ENCODE data around the gene KRT13.
"Not testable (repeated sequence)": the region's sequence is repeated elsewhere in the genome, so short reads cannot be mapped to it uniquely, and the experiment has no call there.

The KRT13 gene

DNA sequence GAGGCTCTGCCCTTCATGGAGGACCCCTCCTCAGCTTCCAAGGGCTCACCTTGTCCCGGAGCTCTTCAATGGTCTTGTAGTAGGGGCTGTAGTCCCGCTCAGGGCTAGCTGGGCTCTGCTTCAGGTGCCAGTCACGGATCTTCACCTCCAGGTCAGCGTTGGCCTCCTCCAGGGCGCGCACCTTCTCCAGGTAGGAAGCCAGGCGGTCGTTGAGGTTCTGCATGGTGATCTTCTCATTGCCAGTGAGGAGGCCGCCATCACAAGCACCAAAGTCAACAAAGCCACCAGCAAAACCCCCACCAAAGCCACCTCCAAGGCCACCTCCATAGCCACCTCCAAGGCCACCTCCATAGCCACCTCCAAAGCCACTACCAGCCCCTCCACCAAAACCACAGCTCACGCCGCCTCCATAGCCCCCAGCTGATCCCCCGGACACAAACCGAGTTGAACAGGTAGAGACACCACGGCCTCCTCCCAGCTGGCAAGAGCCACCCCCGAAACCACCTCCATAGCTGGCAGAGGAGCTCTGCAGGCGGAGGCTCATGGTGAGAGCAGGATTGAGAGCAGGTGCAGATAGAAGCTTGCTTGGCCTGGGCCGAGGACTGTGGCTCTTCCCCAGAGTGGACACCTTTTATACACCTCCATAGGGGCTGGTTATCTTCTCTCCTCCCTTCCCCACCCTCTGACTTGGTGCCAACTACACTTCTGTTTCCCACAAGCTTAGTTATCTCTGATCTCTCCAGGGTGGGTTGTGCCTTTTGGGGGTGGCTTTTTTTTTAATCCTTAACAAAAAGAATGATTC, at the start of gene KRT13:
TSS of gene KRT13 (minus strand) at position 606 of the 802 bp plus-strand sequence. CDS start at position 544, 62 bp downstream.
- no peak for DNase-seq

GRCh38 chr17:41553987-41554680, 48.7 kb upstream of the KRT13 start:
- DNase-seq = no peak

GRCh38 chr17:41553176-41553575, 47.8 kb upstream of the KRT13 start:
- DNase-seq = no peak

- no peak for DNase-seq
These were observed 47.0 kb upstream of the KRT13 start for GRCh38 chr17:41552455-41552854.

GRCh38 chr17:41551365-41551764, 46.0 kb upstream of the KRT13 start:
- no peak for DNase-seq

DNA sequence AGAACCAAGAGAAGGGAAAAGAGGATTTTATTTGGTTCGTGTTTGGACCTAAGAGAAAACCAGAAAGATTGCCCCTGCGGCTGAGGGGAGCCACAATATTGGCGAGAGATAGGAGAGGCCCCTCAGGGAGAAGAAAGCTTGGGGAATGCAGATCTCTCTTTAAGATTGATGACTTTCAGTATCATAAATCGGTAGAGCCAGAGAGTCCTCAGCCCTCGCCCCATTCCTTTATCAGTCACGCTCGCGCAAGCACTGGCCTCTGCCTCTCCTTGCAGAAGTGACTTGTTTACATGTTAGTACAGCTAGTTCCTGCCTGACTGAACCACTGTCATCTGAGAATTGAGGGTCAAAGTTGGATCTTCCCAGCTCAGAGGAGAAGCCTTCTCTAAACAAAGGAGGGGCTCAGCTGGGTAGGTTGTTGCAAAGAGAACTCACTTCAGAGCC, 44.2 kb upstream of the KRT13 start:
- DNase-seq = no peak

GRCh38 chr17:41548844-41549595, 43.6 kb upstream of the KRT13 start:
- peak; percentile 77 to 87 for DNase-seq

- DNase-seq = peak in 1 of 2 donors; percentile 14
These were observed 42.8 kb upstream of the KRT13 start for GRCh38 chr17:41547921-41548843.

GRCh38 chr17:41547378-41547841, 42.0 kb upstream of the KRT13 start:
- no peak for DNase-seq

GRCh38 chr17:41546819-41547218, 41.4 kb upstream of the KRT13 start:
- DNase-seq = no peak

DNA sequence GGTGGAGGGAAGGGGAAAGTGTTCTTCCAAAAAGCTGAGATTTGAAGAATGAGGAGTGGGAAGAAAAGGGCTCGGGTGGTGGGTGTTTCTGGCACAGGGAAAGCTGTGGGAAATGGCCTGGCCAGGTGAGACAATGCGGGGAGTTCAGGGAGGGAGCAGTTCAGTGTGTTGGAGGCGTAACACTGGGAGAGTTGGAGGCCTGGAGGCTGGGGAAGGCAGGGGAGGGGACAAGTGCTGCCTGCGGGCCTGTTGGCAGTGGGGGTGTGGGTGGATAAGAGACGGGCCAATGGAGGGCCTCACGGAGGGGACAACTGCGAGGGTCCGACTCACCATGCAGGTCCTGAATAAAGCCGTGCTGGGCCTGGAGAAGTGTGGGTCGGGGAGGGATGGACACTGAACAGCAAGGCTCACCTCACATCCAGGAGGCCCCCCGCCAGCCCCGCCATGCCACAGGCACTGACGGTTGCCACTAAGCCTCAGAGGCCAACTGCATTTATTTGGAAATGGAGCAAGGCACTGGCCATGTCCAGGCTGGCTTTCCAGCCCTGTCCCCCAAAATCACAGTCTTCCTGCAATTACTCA, 40.5 kb upstream of the KRT13 start:
- DNase-seq = no peak

DNA sequence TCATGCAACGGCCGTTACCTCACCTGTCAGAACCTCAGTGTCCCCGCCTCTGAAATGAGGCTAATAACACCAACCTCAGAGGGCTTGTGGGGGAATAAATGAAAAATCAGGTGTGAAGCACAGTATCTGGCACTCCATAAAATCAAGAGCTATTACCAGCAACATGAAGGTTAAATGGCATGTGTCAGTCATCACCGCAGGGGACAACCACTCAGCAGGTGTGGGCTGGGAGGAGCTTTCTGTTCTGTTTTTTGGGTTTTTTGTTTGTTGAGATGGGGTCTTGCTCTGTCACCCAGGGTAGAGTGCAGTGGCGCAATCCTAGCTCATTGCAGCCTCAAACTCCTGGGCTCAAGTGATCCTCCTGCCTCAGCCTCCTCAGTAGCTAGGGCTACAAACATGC, 39.5 kb upstream of the KRT13 start:
- DNase-seq = no peak

- no peak for DNase-seq
These were observed 39.1 kb upstream of the KRT13 start for GRCh38 chr17:41544491-41544892.

GRCh38 chr17:41542786-41543185, 37.4 kb upstream of the KRT13 start:
- DNase-seq = not testable (repeated sequence)

GRCh38 chr17:41542357-41542756, 36.9 kb upstream of the KRT13 start:
- no peak for DNase-seq

DNA sequence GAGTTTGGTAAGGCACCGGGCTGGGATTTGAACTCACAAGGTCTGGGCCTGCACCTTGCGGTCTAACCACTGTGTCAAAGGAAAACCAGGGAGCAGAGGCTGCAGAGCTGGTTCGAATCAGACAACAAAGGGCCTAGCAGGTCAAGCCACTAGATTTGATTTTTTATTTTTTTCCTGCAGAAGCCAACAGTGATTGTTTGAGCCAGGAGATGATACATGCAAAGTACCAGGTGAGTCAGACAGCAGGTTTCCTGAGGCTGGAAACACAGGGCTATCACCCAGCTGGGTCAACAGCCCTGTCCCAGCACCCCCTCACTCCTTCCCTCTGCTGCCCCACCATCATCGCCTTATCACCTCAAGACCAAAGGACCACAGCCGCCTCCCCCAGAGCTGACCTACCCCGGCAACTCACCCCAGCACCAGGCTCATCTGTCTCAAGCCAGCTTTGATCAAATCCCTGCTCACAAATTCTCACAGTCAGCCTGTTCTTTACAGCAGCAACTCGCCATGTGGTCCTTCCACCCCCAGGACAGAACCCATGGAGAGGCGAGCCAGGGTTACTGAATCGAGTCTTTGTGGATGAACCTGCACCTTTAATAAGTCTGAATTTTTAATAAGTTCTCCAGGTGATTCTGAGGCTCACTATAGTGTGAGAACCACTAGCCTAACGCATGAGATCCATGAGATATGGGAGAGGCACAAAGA, 35.7 kb upstream of the KRT13 start:
- no peak for DNase-seq

DNA sequence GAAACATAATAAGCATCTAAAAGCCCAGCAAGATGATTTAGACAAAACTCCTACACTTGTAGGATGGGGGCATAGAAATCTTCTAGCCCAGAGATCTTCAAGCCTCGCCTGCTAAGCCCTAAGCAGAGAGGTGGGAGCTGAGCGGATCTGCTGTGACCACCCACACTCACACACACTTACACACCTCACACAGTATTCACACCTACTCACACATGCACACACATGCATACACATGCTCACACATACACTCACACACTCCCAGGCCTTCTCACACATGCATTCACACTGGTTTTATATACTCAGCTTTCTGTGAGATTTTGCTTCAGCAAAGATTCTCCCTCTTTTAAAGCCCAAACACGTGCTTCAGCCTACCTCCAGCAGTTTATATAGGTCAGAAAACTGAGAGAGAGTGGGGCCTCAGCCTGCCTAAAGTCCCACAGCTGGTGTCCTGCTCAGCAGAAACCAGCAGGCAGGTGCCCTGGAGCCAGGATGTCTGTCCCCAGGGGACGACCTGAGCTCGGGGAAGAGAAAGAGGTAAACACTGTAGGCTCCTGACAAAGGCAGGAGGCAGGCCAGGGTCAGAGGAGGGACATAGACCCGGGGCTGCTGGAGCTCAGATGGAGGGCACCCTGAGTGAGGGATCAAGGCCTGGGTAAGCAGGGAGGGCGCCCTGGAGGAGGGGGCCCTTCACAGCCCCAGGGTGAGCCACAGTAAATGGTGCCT, 34.7 kb upstream of the KRT13 start:
- no peak for DNase-seq

GRCh38 chr17:41539071-41539492, 33.7 kb upstream of the KRT13 start:
- DNase-seq = no peak

- no peak for DNase-seq
These were observed 33.2 kb upstream of the KRT13 start for GRCh38 chr17:41538565-41538991.

DNA sequence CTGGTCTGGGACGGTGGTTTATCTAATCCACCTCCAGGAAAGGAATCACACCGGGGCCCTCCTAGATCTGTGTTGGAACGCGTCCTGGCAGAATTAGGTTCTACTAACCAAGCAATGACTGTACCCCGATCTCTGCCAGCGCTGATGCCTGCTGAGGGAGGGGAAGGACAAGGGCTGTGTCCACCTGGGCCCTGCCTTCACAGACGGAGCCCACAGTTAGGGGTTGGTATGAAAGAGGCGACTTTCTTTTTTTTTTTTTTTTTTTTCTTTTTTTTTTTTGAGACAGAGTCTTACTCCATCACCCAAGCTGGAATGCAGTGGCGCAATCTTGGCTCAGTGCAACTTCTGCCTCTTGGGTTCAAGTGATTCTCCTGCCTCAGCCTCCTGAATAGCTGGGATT, 32.6 kb upstream of the KRT13 start:
- DNase-seq = no peak

DNA sequence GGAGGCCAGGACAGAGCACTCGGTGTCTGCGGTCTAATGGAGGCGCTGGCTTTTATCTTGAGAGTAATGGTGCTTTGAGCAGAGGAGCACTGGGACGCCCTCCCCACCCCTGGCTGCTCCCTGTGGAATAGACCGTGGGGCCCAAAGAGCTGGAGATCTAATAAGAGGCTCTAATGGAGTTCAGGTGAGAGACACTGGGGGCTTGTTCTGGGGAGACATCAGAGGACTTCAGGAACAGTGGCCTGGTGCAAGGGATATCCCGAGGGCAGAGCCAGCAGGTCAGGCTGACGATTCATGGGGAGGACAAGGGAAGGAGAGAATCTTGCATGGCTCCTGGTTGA, 32.2 kb upstream of the KRT13 start:
- no peak for DNase-seq

Measured in CD4-positive, alpha-beta T cell treated with Interferon alpha-2 for 1 hour (primary cell).